Vagina (tissue), 2 donors: Measurements from ENCODE around the gene PTGDR. TPM values are rescaled to one million over a fixed set of nuclear protein-coding genes. Genes with fewer than 3 reads are reported as not detected.

Experiments used
- DNase-seq, 2 donors: peaks; one replicate each; pipeline ENCODE4 v3.0.0-alpha.2; 2017; ENCODE audit errors: extremely low spot score in 2 of 2
- H3K27ac ChIP-seq: fragments of 200-600 bp; sonication (generic); one replicate; pipeline ENCODE4 v1.5.1; 2019
- H3K27me3 ChIP-seq: fragments of 200-600 bp; sonication (generic); one replicate; pipeline ENCODE4 v1.5.1; 2019
- H3K36me3 ChIP-seq, 2 donors: fragments of 200-600 bp; sonication (generic); one replicate each; pipeline ENCODE4 v1.5.1; 2017 to 2019
- H3K4me1 ChIP-seq: fragments of 200-600 bp; sonication (generic); one replicate; pipeline ENCODE4 v1.5.1; 2019
- H3K4me3 ChIP-seq, 2 donors: fragments of 200-600 bp; sonication (generic); 1 replicate in 1 of 2; 2 replicates in 1 of 2; pipeline ENCODE4 v1.5.1; 2016 to 2019
- H3K9me3 ChIP-seq: fragments of 200-600 bp; sonication (generic); one replicate; pipeline ENCODE4 v1.5.1; 2019
- POLR2A ChIP-seq, 2 donors: fragments of 450-650 bp; IDR thresholded peaks; one replicate each; pipeline ENCODE4 v1.6.1; 2017; ENCODE audit warnings: antibody characterized with exemption in 2 of 2, mild to moderate bottlenecking in 2 of 2, moderate library complexity in 2 of 2
- POLR2AphosphoS5 ChIP-seq, 2 donors: sonication (generic); formaldehyde crosslinking; IDR thresholded peaks; one replicate each; pipeline ENCODE4 v1.9.0; 2017; ENCODE audit warnings: antibody characterized with exemption in 2 of 2, mild to moderate bottlenecking in 2 of 2, low read depth in 1 of 2; ENCODE audit not compliant: insufficient read depth in 1 of 2
- intact Hi-C: fragments of 100-400 bp; cut with DNase I; formaldehyde crosslinking; loops from one replicate; pipeline ENCODE4 v1.15.1; 2023
- total RNA-seq: library from RNA; depleted of rRNA; stranded (reverse); fragments of >200 nt; gene quantifications from one replicate; pipeline ENCODE4 v1.2.3, GENCODE V29; 2016
- TF ChIP-seq, protein P1 (sequence below), 3 experiments: fragments of 450-650 bp in 2 of 3; fragments of 200-600 bp in 1 of 3; sonication (generic) in 1 of 3; IDR thresholded peaks; one replicate each; pipeline ENCODE4 v1.5.1; 2017 to 2019; ENCODE audit warnings: antibody characterized with exemption in 3 of 3, mild to moderate bottlenecking in 2 of 3, moderate library complexity in 2 of 3

Gene PTGDR
- total RNA-seq, 1 donor from 2014 or later = 1.2 TPM

- Histone ChIP-seq H3K4me3 (no peak overlapping the region), H3K27ac (no peak overlapping the region), H3K27me3 (no peaks in the 10 kb centered on the region), H3K9me3 (no peaks in the 10 kb centered on the region), H3K36me3 (no peaks in the 10 kb centered on the region), H3K4me1 (no peaks in the 10 kb centered on the region)
- TF ChIP-seq POLR2AphosphoS5 (IDR thresholded peaks at IDR 0.05; ENCODE audit: insufficient read depth in 1 of 2, low read depth in 1 of 2) (no peak), POLR2A (IDR thresholded peaks at IDR 0.05) (no peak)
- TF ChIP-seq, protein P1, sequence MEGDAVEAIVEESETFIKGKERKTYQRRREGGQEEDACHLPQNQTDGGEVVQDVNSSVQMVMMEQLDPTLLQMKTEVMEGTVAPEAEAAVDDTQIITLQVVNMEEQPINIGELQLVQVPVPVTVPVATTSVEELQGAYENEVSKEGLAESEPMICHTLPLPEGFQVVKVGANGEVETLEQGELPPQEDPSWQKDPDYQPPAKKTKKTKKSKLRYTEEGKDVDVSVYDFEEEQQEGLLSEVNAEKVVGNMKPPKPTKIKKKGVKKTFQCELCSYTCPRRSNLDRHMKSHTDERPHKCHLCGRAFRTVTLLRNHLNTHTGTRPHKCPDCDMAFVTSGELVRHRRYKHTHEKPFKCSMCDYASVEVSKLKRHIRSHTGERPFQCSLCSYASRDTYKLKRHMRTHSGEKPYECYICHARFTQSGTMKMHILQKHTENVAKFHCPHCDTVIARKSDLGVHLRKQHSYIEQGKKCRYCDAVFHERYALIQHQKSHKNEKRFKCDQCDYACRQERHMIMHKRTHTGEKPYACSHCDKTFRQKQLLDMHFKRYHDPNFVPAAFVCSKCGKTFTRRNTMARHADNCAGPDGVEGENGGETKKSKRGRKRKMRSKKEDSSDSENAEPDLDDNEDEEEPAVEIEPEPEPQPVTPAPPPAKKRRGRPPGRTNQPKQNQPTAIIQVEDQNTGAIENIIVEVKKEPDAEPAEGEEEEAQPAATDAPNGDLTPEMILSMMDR (IDR thresholded peaks at IDR 0.05) = no peak
- DNase-seq = no peak
- intact Hi-C loops = no loop called here
Observed at GRCh38 chr14:52283099-52283498, 15.6 kb downstream of the PTGDR start.

- no peak overlapping the region for H3K27ac ChIP-seq
- H3K9me3 ChIP-seq = no peaks in the 10 kb centered on the region
- H3K4me1 ChIP-seq = no peaks in the 10 kb centered on the region
- no peaks in the 10 kb centered on the region for H3K36me3 ChIP-seq
- intact Hi-C loops = no loop called here
- no peak for TF ChIP-seq POLR2A (IDR thresholded peaks at IDR 0.05)
- TF ChIP-seq, protein P1 (IDR thresholded peaks at IDR 0.05) = no peak
- no peak for TF ChIP-seq POLR2AphosphoS5 (IDR thresholded peaks at IDR 0.05; ENCODE audit: insufficient read depth in 1 of 2, low read depth in 1 of 2)
- no peaks in the 10 kb centered on the region for H3K27me3 ChIP-seq
- no peak overlapping the region for H3K4me3 ChIP-seq
- DNase-seq = no peak
Observed at GRCh38 chr14:52286661-52287649, 19.5 kb downstream of the PTGDR start.

DNA sequence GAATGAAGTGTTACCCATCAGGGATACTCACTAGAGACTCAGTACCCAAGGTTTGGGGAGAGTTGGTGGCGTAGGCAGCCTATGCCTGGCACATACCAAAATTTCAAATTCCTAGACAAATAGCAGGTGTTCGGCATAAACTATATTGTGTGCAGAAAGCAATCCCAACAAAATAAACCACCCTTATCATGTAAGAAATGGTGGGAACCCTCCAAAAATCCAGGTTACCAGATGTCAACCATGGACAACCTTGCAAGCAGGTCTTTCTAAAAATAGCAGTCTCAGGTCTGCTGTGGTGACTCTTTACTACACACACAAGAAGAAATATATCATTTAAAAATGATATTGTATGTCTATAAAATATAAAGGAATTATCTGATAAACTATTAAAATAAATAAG, 28.9 kb downstream of the PTGDR start:
- no peak overlapping the region for H3K4me3 ChIP-seq
- H3K27me3 ChIP-seq = no peaks in the 10 kb centered on the region
- intact Hi-C loops = no loop called here
- TF ChIP-seq POLR2AphosphoS5 (IDR thresholded peaks at IDR 0.05; ENCODE audit: insufficient read depth in 1 of 2, low read depth in 1 of 2) = no peak
- no peak for TF ChIP-seq POLR2A (IDR thresholded peaks at IDR 0.05)
- TF ChIP-seq, protein P1 (IDR thresholded peaks at IDR 0.05) = no peak
- no peaks in the 10 kb centered on the region for H3K36me3 ChIP-seq
- no peaks in the 10 kb centered on the region for H3K9me3 ChIP-seq
- no peaks in the 10 kb centered on the region for H3K4me1 ChIP-seq
- no peak overlapping the region for H3K27ac ChIP-seq
- DNase-seq = no peak

- no peaks in the 10 kb centered on the region for H3K4me1 ChIP-seq
- DNase-seq = no peak
- intact Hi-C loops = no loop called here
- TF ChIP-seq, protein P1 (IDR thresholded peaks at IDR 0.05) = no peak
- TF ChIP-seq POLR2A (IDR thresholded peaks at IDR 0.05) = no peak
- no peak for TF ChIP-seq POLR2AphosphoS5 (IDR thresholded peaks at IDR 0.05; ENCODE audit: insufficient read depth in 1 of 2, low read depth in 1 of 2)
- H3K36me3 ChIP-seq = no peaks in the 10 kb centered on the region
- no peak overlapping the region for H3K27ac ChIP-seq
- H3K4me3 ChIP-seq = no peak overlapping the region
- H3K27me3 ChIP-seq = no peaks in the 10 kb centered on the region
- H3K9me3 ChIP-seq = no peaks in the 10 kb centered on the region
Observed at GRCh38 chr14:52298795-52299194, 31.3 kb downstream of the PTGDR start.
